ENCODE measurements around the gene ABLIM3. TPM values are rescaled to one million over a fixed set of nuclear protein-coding genes. Genes with fewer than 3 reads are reported as not detected.

ABLIM3 gene
- total and polyA plus RNA-seq, 9 of the 15 experiments (the other 6 are each of a cell fraction or from before 2014, with no cell fraction given) = 0.03 to 0.38 (median 0.11) TPM

GRCh38 chr5:149227168-149227826 is 86.0 kb downstream of the ABLIM3 start (continued):
- TF ChIP-seq NKRF (IDR thresholded peaks at IDR 0.05; ENCODE audit: borderline replicate concordance) (no peak), TEAD4 (IDR thresholded peaks at IDR 0.05; ENCODE audit: low read length) (peak; percentile 58; the same call in 1 of the 2 replicates), TEAD4 (CRISPR knock-in tag; IDR thresholded peaks at IDR 0.05; ENCODE audit: borderline replicate concordance) (no peak), CBFA2T3 (IDR thresholded peaks at IDR 0.05) (peak; percentile 24; the same call in 1 of the 2 replicates), NR2C2 (CRISPR knock-in tag; IDR thresholded peaks at IDR 0.05) (no peak), NR2C2 (tag; IDR thresholded peaks at IDR 0.05) (peak; percentile 15; the same call in 1 of the 2 replicates), ZEB2 (IDR thresholded peaks at IDR 0.05) (peak; percentile 72), JUND (IDR thresholded peaks at IDR 0.05; ENCODE audit: borderline replicate concordance, low read depth, low read length) (peak; percentile 44; the same call in 1 of the 2 replicates), JUND (tag; IDR thresholded peaks at IDR 0.05; ENCODE audit: borderline replicate concordance, low read depth, low read length) (peak; percentile 49), GABPA (tag; conservative IDR thresholded peaks at IDR 0.05; ENCODE audit: low read depth) (peak; percentile 12; the same call in 1 of the 2 replicates), EWSR1 (IDR thresholded peaks at IDR 0.05; ENCODE audit: borderline replicate concordance, low read depth, partially characterized antibody) (no peak), MEF2D (tag; conservative IDR thresholded peaks at IDR 0.05; ENCODE audit: low read depth) (peak; percentile 79), ETV6 (IDR thresholded peaks at IDR 0.05; ENCODE audit: borderline replicate concordance in 1 of 2, low read depth in 2 of 2, low read length in 1 of 2) (0 out of 4 replicates have a peak, but pooled peaks of 1 of the 2 experiments have one; percentile 34), ETV6 (CRISPR knock-in tag; IDR thresholded peaks at IDR 0.05; ENCODE audit: borderline replicate concordance) (no peak), CTCFL (IDR thresholded peaks at IDR 0.05; ENCODE audit: borderline replicate concordance, insufficient read depth, low read depth, low read length, poor library complexity, severe bottlenecking) (no peak), DPF2 (IDR thresholded peaks at IDR 0.05) (0 out of 2 replicates have a peak, but pooled peaks have one; percentile 22), ZNF707 (CRISPR knock-in tag; conservative IDR thresholded peaks at IDR 0.05) (no peak), ATF2 (CRISPR knock-in tag; IDR thresholded peaks at IDR 0.05) (no peak), ZNF133 (CRISPR knock-in tag; IDR thresholded peaks at IDR 0.05) (no peak), RBBP5 (IDR thresholded peaks at IDR 0.05; ENCODE audit: borderline replicate concordance, insufficient read depth, low read length, poor library complexity, severe bottlenecking) (no peak), TRIM24 (IDR thresholded peaks at IDR 0.05) (no peak)

Data from K562 (cell line).